Endothelial cell (in vitro differentiated cells): ENCODE measurements around the gene FOXJ3. TPM values are rescaled to one million over a fixed set of nuclear protein-coding genes. Genes with fewer than 3 reads are reported as not detected.

ENCODE experiments used
- DNase-seq: peaks from one replicate; pipeline ENCODE4 v3.0.0; 2021; ENCODE audit warnings: low spot score
- H3K27ac Mint-ChIP-seq: one replicate; pipeline ENCODE4 v1.8.0; 2021; ENCODE audit warnings: mixed read lengths, inconsistent platforms; ENCODE audit not compliant: unreplicated experiment
- H3K27me3 Mint-ChIP-seq: one replicate; pipeline ENCODE4 v1.8.0; 2021; ENCODE audit warnings: mild to moderate bottlenecking, moderate library complexity, mixed read lengths, inconsistent platforms; ENCODE audit not compliant: unreplicated experiment
- H3K36me3 Mint-ChIP-seq: one replicate; pipeline ENCODE4 v1.8.0; 2021; ENCODE audit warnings: mild to moderate bottlenecking, low read depth, mixed read lengths, inconsistent platforms; ENCODE audit not compliant: unreplicated experiment
- H3K4me1 Mint-ChIP-seq: one replicate; pipeline ENCODE4 v1.8.0; 2021; ENCODE audit warnings: mild to moderate bottlenecking, mixed read lengths, inconsistent platforms; ENCODE audit not compliant: unreplicated experiment
- H3K4me3 Mint-ChIP-seq: one replicate; pipeline ENCODE4 v1.8.0; 2021; ENCODE audit warnings: mild to moderate bottlenecking, mixed read lengths, inconsistent platforms; ENCODE audit not compliant: unreplicated experiment
- H3K9me3 Mint-ChIP-seq: one replicate; pipeline ENCODE4 v1.8.0; 2021; ENCODE audit warnings: mixed read lengths, inconsistent platforms; ENCODE audit not compliant: unreplicated experiment
- CTCF ChIP-seq: fragments of 200-600 bp; sonication (generic); IDR thresholded peaks from one replicate; pipeline ENCODE4 v1.5.0; 2021; ENCODE audit warnings: antibody characterized with exemption; ENCODE audit not compliant: unreplicated experiment
- total RNA-seq: library from RNA; stranded (reverse); fragmentation: NEBNext Ultra II Directional; extraction: Animal tissue kit (Norgen Biotek cat#: 25700); gene quantifications from one replicate; pipeline ENCODE4 v1.2.1, GENCODE V29; 2021; ENCODE audit not compliant: unreplicated experiment

Gene FOXJ3
- total RNA-seq, 1 donor from 2014 or later = 65.9 TPM

- no peaks in the 10 kb centered on the region for H3K9me3 Mint-ChIP-seq
- H3K27ac Mint-ChIP-seq = no peak overlapping the region
- TF ChIP-seq CTCF = no peak
- no peaks in the 10 kb centered on the region for H3K4me1 Mint-ChIP-seq
- peaks cover 4% of the 10 kb centered on the region for H3K36me3 Mint-ChIP-seq
- H3K4me3 Mint-ChIP-seq = no peak overlapping the region
- no peak for DNase-seq
- H3K27me3 Mint-ChIP-seq = peaks cover 5% of the 10 kb centered on the region
Measured at GRCh38 chr1:42137766-42138165, 197.3 kb downstream of the FOXJ3 start.

- Mint-ChIP-seq H3K9me3 (no peaks in the 10 kb centered on the region), H3K27me3 (no peaks in the 10 kb centered on the region), H3K36me3 (no peaks in the 10 kb centered on the region), H3K4me1 (no peaks in the 10 kb centered on the region), H3K4me3 (no peak overlapping the region), H3K27ac (no peak overlapping the region)
- no peak for DNase-seq
- TF ChIP-seq CTCF = no peak
Measured at GRCh38 chr1:42136466-42136865, 198.6 kb downstream of the FOXJ3 start.

- Mint-ChIP-seq H3K27ac (no peak overlapping the region), H3K9me3 (no peaks in the 10 kb centered on the region), H3K4me3 (no peak overlapping the region), H3K36me3 (no peaks in the 10 kb centered on the region), H3K4me1 (no peaks in the 10 kb centered on the region), H3K27me3 (no peaks in the 10 kb centered on the region)
- DNase-seq = no peak
- TF ChIP-seq CTCF = no peak
Measured at GRCh38 chr1:42135426-42135825, 199.6 kb downstream of the FOXJ3 start.

- DNase-seq = no peak
- H3K27me3 Mint-ChIP-seq = no peaks in the 10 kb centered on the region
- H3K36me3 Mint-ChIP-seq = no peaks in the 10 kb centered on the region
- TF ChIP-seq CTCF = no peak
- H3K4me1 Mint-ChIP-seq = no peaks in the 10 kb centered on the region
- no peaks in the 10 kb centered on the region for H3K9me3 Mint-ChIP-seq
- H3K4me3 Mint-ChIP-seq = no peak overlapping the region
- H3K27ac Mint-ChIP-seq = no peak overlapping the region
Measured at GRCh38 chr1:42133809-42134526, 201.1 kb downstream of the FOXJ3 start.

- Mint-ChIP-seq H3K27me3 (no peaks in the 10 kb centered on the region), H3K36me3 (no peaks in the 10 kb centered on the region), H3K4me1 (no peaks in the 10 kb centered on the region), H3K27ac (no peak overlapping the region), H3K4me3 (no peak overlapping the region), H3K9me3 (no peaks in the 10 kb centered on the region)
- no peak for DNase-seq
- no peak for TF ChIP-seq CTCF
Measured at GRCh38 chr1:42133390-42133789, 201.6 kb downstream of the FOXJ3 start.
